ENCODE results near the gene SAP30L. TPM values are rescaled to one million over a fixed set of nuclear protein-coding genes. Genes with fewer than 3 reads are reported as not detected.

Gene SAP30L, protein sequence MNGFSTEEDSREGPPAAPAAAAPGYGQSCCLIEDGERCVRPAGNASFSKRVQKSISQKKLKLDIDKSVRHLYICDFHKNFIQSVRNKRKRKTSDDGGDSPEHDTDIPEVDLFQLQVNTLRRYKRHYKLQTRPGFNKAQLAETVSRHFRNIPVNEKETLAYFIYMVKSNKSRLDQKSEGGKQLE
- 28.4 and 38.9 TPM in 2 replicates for total RNA-seq

DNA sequence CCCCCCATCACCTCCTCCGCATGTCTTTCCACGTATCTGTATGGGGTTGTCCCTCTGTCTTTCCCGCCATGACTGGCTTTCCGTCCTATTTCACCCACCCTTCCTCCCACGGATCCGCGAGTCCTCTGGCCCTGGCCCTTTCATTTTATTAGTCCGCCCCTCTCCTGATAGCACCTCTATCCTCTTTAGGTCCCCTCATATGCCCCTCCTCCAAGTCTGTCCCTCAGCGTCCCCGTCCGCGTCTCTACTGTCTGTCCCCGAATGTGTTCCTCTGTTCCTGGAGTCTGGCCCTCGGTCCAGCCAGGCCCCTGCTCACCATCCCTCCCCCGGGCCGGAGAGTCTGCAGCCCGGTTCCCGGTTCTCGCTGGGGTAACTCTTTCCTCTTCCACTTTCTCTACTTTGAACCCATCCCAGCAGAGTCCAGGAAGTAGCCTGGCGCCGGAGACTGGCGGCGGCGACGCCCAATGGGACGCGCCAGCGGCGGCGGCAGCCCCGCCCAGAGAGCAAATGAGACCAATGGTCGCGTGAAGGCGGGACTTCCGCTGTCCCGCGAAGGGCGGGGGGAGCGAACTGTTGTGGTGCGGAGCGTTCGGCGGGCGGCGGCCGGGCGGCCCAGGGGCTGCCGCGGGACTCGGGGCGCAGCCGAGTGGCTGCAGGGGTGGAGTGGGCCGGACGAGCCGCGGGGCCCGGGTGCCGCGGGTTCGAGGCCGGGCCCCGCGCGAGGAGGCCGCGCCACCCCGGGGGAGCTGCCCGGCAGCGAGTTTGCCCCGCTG, at the start of gene SAP30L:
TSS of gene SAP30L (plus strand) at position 576 of the 773 bp plus-strand sequence. CDS start 608 bp downstream, outside the sequence.
- DNase-seq (ENCODE audit: low read depth, low spot score), result peak; percentile 71

DNA sequence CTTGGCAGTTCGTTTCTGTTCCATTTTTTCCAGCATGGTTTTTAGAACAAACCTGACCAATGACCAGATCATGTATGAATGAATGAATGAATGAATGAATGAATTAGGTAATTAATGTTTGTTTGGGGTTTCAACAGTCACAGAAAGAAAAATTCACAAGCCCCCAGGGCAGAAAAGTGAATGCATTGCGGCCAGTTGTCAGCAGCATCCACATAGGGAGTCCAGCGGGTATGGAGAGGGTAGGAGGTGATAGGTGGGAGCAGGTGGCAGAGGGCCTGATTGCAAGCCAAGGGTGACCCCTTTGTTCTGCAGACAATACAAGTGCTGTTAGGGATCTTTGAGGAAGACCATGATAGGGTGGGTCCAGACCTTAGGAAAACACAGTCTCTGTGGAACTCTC, 49.7 kb upstream of the SAP30L start:
- no peak for DNase-seq (ENCODE audit: low read depth, low spot score)

DNA sequence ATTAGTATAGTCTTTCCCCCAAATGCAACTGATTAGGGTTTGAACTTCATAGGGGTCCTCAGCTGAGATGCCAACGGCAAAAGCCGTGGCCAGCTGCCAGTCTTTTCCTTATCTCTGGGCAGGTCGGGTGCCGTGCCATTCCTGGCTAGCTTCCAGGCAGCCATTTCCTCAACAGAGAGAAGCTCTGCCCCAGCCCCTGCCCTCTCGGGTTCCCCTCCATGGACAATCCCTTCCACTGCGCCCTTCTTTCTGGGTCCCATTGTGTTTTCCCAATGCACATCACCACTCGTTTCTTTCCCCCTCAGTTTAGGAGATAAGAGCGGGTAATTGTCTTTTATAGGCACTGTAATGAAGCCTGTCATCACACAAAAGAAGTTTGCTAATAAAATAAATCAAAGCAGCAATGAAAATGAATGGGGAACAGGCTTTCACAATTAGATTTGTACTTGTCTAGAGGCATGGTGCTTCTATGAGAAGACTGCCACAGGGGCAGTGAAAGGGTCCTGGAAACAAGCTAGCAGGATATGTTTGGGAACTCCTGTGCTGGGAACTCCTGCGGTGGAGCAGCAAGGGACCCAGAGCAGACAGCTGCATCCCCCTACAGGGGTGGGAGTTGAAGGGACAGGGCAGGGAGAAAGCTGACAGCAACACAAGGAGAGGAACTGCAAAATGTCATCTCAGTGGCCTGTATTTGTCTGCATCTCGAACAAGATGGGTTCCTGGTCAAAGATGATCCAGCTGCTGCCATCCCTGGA, 48.0 kb upstream of the SAP30L start:
- no peak for DNase-seq (ENCODE audit: low read depth, low spot score)

DNA sequence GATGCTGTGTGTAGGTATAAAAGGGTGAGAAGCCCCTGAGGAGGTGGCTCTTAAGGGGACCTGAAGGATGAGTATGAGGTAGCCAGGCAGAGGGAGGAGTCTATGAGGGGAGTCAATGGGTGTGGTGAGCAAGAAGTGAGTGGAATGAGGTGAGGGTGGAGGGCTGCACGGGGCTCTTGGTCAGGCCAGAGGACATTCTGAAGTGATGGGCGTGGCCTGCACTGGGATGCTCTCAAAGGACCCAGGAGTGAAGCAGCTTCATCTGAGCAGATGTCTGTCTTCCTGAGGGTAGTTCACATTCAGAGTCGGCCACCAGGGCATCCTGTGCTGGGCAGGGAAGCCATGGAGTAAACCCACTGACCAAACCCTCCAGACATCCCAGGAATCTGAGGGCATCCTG, 45.1 kb upstream of the SAP30L start:
- no peak for DNase-seq (ENCODE audit: low read depth, low spot score)

DNA sequence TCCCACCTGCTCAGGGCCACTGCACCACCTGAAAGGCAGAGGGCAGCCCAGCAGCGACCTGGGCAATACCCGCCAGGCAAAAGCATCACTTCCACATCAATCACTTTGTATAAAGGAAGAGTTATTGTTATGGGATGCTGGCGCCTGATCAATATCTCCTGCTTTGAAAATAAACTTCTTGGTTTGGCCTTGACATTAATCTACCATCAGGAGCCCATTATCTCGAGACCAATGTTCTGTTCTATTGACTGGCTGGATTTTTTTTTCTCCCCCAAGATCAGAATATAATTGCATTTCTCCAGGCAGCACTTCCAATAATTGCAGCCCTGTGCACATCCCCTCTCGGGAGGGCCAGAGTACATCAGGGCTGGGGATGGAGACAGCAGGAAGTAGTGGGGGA, 44.4 kb upstream of the SAP30L start:
- no peak for DNase-seq (ENCODE audit: low read depth, low spot score)

DNA sequence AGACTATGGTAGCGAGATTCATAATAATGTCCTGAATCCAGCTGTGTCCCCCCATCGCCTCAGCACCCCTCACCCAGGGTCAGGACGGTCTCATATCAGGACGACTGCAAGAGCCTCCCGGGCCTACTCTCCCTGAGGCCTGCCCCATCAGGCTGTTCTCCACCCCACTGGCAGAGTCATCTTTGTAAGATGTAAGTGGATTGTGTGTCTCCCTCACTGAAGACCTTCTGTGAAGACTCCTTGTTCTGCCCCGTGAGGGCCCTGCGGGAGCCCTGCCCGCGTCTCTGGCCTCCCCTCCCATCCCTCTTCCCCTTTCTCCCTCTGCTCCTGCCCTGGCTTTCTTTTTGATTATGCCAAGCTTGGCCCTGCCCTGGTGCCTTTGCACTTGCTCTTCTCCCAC, 43.9 kb upstream of the SAP30L start:
- no peak for DNase-seq (ENCODE audit: low read depth, low spot score)

DNA sequence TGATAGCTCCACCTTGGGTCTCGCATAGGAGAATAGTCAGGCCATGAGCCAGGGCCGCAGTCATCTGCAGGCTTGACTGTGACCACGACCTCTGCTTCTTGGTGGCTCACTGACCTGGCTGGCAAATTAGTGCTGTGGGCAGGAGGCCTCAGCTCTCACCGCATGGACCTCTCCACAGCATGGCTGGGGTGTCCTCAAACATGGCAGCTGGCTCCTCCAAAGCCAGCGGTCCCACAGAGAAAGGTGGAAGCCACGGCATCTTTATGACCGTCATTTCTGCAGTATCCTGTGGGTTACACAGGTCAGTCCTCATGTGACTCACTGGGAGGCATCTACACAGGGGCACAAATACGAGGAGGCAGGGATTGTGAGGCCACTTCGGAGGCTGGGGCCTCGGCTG, 43.2 kb upstream of the SAP30L start:
- no peak for DNase-seq (ENCODE audit: low read depth, low spot score)

DNA sequence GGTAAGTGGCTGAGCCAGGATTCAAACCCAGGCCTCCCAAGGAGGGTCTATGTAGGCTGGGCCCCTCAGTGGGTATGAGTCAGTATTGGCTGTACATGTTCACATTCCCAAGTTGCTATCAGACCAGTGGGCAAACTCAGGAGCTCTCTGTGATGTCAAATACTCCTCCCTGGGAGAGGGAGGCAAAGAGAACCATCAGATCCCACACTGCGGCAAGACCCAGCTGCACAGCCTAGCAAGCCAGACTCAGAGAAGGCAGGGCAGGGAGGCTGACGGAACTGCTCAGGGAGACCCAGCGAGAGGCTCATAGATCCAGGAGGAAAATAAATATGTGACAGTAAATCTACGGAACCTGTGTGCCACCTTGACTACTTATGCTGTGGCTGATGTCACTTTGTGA, 42.6 kb upstream of the SAP30L start:
- DNase-seq (ENCODE audit: low read depth, low spot score), result no peak

DNA sequence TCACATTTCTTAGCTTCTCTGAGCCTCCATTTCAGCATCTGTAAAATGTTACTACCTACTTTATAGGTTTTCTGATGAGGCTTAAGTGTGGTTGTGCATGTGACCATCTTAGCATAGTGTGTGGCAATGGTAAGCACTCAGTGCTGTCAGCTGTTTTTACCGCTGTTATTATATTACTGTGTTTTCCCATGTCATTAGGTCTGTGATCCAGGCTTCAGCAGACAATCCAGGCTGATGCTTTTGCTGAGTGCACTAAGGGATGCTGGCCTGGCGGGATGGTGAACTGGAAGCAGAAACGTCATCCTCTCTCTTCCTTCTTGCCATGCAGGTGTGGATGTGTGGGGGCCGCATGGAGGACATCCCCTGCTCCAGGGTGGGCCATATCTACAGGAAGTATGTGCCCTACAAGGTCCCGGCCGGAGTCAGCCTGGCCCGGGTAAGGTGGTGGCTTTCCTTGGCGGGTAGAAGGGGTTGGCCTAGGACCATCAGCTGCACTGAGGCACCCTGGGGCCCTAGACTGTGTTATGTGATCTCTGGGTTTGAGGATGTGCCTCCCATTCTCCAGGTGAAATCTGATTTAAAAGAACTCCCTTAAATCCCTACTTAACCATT, 41.9 kb upstream of the SAP30L start:
- DNase-seq (ENCODE audit: low read depth, low spot score), result no peak

DNA sequence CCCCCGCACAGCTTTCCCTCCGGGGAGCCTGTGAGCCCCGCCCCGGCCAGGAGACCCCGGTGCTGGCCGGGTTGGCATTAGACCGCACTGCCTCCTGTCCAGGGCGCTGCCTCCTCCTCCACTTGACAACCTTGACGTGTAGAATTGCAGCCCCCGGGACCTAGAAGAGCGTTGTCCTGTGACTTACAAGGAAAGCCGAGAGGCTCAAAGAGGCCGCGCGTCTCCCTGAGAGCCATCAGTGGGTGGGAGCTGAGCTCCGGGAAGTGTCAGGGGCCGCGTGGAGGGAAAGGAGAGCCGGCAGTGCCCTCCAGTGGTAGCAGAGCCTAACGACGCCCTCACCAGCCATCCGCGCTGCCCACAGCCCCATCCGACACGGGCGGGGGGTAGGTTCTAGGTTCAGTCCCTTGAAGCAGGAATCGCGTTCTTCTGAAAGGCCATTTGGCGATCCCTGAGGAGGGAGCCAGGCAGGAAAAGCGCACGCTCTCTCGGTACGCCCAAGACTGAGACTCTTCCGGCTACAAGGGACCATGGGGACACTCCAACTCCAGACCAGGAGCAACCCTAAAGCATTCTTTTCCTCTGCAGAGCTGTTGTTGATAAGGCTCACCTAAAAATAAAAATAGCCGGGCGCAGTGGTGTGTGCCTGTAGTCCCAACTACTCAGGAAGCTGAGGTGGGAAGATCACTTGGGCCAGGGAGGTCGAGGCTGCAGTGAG, 40.6 kb upstream of the SAP30L start:
- DNase-seq (ENCODE audit: low read depth, low spot score), result peak; percentile 19

DNA sequence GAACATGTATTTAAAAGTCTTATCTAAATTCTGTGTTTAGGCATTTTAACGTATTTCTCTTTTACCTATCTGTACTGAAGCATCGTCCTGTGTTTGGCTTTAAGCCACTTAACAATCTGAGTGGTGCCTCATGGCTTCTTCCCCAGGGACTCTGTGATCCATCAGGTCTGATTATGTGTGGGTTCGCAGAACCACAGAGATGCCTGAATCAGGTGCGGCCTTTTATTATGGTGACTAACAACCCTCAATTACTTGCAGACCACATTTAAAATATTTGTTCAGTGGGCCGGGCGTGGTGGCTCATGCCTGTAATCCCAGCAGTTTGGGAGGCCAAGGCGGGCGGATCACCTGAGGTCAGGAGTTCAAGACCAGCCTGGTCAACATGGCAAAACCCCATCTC, 39.6 kb upstream of the SAP30L start:
- no peak for DNase-seq (ENCODE audit: low read depth, low spot score)

DNA sequence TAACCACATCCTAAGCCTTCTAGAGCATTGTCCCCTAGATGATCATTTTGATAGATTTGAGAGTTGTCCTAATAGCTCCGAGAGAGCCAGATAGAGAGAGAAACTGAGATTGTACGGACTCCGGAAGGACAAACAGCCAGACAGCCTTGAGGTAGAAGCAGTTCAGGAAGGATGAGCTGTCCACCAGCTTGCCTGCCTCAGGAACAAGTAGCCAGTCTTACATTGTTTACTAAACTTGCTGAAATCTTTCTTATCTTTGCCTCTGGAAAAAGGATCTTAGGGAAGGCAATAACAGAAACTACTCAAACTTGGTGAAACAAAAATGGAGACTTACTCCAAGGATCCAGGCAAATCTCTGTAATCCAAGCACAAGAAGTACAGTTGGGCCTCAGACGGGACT, 39.0 kb upstream of the SAP30L start:
- DNase-seq (ENCODE audit: low read depth, low spot score), result no peak

DNA sequence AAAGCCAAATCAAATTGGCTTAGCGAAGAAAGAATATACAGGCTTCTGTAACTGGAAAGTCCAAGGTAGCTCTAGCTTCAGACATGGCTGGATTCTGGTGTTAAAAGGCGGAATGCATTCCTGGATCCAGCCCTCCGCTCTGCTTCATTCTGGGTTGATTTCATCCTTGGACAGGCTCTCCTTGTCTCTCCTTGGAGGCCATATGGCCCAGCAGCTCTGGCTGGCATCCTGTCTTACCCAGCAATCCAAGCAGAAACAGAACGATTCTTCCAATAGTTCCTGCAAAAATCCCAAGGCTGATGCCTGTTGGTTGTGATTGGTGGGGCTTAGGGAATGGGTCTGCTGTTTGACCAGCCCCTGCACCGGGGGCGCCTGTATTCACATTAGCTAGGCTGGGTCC, 37.0 kb upstream of the SAP30L start:
- DNase-seq (ENCODE audit: low read depth, low spot score), result no peak

DNA sequence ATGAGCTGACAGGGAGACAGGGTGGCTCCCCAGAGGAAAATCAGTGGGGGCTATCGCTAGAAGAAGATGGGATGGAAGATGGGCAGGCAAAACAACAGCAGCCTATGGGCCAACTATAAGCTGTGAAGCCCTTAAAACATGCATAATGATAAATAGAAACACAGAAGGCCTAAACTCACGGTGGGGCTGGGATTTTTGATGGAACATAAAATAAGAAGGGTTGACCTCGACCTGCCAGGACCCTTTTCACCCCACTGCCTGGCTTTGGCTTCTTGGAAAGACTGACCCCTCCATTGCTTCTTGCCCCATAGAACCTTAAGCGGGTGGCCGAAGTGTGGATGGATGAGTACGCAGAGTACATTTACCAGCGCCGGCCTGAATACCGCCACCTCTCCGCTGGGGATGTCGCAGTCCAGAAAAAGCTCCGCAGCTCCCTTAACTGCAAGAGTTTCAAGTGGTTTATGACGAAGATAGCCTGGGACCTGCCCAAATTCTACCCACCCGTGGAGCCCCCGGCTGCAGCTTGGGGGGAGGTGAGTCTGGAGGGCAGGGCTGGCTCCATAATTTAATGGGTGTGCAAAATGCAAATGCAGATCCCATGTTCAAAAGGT, 36.5 kb upstream of the SAP30L start:
- DNase-seq (ENCODE audit: low read depth, low spot score), result no peak

DNA sequence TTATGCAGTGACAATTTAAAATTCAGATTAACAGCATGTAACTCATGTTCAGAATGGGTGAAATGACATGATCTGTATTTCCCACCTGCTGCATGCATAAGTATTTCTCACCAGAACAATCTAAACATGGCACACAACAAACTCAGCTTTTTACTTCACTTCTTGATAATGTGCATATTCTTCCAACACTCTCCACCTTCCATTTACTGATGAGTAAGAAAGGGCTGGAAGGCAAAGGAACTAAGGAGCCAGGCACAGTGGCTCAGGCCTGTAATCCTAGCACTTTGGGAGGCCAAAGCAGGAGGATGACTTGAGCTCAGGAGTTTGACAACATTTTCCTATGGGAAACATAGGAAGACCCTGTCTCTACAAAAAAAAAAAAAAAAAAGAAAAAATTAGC, 35.8 kb upstream of the SAP30L start:
- DNase-seq (ENCODE audit: low read depth, low spot score), result no peak

DNA sequence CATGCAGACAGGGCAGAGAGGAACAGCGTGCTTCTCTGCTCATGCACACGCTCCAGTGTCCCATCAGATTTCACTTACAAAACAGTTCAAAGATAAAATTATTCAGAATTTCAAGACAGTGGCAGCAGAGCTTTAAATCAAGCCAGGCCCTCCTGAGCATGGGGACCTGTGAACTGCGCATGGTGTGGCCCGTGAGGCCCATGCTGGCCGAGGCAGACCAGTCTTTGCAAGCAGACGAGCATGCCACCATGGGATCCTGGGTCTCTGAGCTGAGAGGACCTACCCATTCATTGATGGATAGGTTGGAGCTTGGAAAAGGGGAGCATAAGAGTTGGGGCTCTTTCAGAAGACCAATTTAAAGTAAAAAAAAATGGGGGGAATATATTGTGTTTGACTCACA, 35.0 kb upstream of the SAP30L start:
- no peak for DNase-seq (ENCODE audit: low read depth, low spot score)

DNA sequence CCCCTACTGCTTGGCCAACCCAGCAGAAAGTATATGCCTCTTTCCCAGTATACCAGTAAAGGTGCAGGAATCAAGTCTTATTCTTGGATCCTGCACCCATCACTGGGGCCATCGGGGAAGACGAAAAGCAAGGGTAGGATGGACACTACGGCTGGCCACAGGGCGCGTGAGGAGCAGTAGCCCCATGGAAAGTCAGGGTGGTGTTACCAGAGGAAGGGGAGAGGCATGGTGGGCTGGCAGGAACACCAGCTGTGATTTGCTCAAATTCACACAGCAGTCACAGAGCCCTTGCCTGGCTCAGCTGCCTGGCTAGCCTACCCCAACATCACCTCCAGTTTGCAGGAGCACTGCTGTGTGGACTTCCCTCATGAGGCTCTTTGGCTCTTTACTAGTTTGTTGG, 34.5 kb upstream of the SAP30L start:
- DNase-seq (ENCODE audit: low read depth, low spot score), result no peak

DNA sequence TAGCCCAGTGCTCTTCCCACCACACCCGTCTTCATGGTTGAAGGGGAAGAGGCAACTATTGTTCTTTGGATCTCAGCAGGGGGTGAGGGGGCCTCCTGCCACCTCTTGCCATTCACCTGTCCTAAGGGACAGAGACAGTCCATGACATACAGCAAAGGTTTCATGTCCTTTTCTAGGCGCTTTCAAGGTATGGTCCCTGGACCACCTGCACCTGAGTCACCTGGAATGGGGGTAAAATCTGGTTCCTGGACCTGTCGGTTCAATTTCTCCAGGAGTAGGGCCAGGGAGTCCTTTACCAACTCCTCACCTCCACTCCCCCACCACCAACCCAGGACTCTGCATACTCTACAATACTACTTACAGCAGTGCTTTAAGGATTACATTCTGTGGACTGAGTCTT, 33.5 kb upstream of the SAP30L start:
- DNase-seq (ENCODE audit: low read depth, low spot score), result no peak

DNA sequence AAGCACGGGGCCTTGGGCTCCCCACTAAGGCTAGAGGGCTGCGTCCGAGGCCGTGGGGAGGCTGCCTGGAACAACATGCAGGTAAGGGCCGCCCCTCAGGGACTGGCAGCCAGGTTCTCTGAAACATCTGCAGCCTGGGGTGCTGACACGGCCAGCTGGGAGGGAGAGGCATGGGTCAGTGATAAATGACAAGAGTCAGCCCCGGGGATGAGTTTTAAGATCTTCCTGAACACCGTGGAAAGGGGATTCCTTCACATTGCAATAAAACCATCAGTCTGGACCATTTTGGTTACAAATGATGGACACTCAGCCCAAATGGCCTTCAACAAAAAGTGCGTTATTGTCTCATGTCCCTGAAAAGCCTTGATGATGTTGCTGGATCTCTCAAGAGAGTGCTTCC, 32.9 kb upstream of the SAP30L start:
- no peak for DNase-seq (ENCODE audit: low read depth, low spot score)

DNA sequence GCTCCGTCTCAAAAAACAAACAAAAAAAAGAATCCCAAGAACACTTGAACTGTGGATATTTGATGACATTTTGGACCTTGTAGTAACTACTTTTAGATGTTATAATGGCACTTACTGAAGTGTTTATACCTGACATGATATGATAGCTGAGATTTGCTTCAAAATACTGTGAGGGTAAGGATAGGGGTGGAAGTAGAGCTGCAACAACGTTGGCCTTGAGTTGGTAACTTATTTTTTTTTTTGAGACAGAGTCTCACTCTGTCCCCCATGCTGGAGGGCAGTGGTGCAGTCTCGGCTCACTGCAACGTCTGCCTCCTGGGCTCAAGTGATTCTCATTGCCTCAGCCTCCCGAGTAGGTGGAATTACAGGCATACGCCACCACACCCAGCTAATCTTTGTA, 30.7 kb upstream of the SAP30L start:
- no peak for DNase-seq (ENCODE audit: low read depth, low spot score)

DNA sequence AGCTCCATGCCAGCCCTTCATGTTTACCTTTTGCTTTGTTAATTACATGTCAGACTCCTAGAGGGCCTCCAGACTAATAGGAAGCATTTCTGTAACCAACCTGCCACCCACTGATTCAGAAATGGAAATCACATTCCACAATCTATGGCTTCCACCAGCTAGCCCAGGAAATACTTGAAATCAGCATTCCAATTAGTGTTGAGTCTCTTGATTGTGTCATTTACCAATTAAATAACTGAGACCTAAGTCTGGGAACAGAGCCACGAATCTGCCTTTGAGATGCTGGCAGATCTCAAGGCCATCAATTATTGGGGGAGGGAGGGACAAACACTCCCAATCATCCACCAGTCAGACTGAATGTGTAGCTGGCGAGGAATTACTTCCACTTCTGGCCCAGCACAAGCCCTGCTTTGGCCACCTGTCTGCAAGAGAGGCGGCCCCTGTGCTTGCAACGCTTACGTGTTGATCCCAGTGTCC, 27.4 kb upstream of the SAP30L start:
- no peak for DNase-seq (ENCODE audit: low read depth, low spot score)

Measured in pulmonary artery endothelial cell (primary cell).